T1000 (cell line): ENCODE results near the gene RRH.
"Not testable (repeated sequence)": the region's sequence is repeated elsewhere in the genome, so short reads cannot be mapped to it uniquely, and the experiment has no call there.

ENCODE experiments used
- DNase-seq: peaks from one replicate; lab custom pipeline; 2025; ENCODE audit warnings: mixed read lengths; lab: John Stamatoyannopoulos, UW

The RRH gene

DNA sequence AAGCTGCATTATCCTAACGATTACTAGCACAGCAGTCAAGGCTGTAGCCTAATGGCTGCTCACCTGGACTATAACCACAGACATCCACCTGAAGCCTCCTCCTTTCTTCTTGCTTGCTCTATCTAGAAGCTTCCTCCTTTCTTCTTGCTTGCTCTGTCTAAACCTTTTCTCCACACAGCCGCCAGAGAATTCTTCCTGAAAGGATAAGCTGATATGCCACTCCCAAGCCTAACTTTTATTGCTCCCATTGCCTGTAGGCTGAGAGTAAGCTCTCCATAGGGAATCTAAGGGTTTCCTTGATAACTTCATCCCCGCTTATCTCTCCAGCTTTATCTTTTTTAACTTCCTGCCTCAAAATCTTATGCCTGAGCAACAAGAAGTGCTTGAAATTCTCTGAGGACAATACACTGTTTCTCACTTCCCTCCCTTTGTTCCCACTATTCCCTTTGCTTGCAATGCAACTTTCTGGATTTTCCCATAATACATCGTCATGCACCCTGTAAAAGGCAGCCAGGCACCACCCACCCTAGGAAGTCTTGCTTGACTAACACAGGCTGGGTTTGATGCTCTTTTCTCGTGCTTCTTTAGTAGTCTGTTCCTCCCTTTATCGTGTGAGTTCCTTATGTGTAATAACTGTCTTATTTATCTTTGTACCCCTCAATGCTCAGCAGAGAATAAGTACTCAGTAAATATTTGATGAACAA is 18.8 kb downstream of the RRH start:
- DNase-seq = no peak

DNA sequence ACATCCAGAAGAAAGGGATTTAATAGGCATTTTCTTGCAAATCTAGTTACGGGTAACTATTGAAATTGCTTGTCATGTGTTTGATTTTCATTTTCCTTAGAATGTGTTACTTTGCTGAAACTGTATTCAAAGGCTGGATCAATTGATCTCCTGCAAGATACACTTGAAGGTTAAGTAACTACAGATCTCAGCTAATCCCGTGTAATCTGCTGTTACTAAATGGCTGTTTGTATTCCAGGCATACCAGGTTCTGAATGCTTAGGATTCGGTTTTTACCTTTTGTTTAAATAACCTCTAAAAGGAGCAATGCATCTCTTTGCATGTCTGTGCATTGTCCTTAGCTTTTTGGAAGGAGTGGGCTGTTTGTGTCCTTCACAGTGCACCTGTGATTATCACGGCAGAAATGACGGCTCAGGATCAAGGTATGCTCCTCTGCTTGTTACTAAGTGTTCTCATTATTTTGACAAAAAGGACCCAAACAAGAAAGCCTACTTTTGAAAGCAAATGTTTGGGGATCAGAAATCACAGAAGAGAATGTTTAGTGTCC is 20.2 kb downstream of the RRH start, which contains the start of gene LRIT3:
LRIT3 (plus strand) TSS at position 212 of the 547 bp plus-strand sequence; CDS start at position 307, 95 bp downstream.
- no peak for DNase-seq

DNA sequence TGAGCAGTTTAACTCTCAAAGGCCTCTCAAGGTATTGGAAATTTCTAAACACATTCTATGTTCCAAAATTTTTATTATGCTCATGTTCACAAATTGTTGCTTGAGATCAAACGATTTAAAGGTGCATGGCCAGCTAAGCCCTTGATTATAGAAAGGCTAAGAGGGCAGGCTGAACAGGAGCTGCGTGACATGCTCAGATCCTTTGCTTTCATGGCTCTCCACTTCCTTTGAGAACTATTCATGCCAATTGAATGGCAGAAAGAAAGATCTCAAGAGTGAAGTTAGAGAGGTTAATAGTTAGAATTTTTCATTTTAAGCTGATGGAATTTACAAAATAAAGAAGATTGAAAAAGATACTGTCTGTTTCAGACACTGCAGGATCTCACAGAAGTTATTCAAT is 20.7 kb downstream of the RRH start:
- no peak for DNase-seq

DNA sequence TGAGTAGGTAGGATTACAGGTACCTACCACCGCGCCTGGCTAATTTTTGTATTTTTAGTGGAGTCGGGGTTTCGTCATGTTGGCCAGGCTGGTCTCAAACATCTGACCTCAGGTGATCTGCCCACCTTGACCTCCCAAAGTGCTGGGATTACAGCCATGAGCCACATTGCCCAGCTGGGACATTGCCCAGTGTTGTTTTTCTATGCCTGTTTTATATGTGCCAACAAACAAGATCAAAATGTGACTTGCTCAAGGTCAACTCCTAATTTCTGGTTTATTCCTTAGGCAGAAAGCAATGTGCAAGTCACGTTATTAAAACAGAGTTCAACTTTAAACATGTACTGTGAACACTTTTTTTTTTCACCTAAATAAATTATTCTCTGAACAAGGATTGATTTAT is 22.8 kb downstream of the RRH start:
- DNase-seq = no peak

DNA sequence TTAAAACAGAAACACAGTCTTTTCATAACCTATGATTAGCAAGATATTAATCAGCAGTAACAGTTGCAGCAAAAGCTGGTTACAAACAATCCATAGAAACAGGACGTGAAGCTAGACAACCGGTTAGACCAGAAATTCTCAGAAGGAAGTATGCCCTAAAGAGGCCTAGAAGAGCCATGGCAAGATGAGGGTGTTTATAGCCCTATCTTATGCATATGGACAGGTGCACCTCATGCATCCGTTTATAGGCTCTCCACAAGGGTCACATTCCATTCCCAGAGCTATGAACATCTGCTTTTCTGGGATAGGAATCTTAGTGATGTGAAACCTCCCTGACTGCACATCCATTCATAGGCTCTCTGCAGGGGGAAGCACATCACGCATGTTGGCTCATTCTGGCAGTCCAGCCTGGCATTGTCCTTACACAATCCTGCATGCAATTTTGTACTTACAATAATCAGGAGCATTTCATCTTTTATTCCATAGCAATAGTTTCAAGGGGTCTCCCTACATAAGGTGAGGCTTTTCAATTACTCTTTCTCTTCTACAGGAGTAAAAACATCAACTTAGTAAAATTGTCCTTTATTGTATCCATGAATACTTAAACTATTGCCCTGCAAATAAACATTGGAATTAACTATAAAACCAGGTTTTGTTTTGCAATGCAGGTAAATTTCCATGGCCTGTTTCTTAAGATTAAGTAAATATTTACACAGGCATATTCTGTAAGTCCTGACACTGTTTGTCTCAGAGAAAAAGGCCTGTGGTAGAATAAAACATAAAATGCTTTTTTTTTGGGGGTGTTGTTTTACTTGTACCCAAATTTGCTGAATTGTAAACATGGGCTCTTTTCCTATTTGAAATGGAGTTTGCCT is 31.9 kb downstream of the RRH start:
- not testable (repeated sequence) for DNase-seq

DNA sequence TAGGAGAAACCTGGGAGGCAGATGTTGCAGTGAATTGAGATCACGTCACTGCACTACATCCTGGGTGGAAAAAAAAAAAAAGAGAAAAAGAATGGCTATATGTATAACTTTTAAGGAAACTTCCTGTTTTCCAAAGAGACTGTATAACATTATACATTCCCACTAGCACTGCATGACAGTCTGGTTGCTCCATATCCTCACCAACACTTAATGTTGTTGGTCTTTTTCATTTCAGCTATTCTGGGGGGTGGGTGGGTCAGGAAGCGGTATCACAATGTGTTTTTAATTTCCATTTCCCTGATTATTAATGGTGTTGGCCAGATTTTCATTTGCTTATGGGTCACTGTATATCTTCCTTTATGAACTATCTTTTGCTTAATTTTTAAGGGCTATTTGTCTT is 33.5 kb downstream of the RRH start:
- no peak for DNase-seq

DNA sequence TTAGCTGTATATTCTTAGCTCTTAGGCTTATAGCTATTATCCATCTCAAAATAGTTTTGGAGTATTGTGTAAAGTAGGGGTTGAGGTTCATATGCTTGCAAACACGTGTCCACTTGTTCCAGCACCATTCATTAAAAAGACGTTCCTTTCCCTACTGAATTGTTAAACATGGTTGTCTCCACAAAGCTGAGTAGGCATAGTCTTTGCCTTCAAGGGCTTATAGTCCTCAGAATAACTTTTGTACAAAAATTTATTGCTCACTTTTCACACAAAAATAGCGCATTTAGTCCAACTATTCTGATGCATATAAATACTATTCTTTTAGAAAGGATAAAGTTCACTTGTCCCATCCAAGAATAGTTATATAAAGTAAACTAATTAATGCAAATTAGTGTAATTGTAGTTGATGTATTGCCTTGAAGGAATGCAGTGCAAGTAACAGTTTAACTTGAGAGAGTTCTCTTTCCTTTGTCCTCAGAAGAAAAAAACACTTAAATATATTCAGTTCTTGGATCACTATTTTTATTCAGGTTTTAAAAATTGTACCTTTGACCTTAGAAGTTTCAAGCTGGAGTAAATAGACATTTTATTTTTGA is 34.2 kb downstream of the RRH start:
- no peak for DNase-seq

DNA sequence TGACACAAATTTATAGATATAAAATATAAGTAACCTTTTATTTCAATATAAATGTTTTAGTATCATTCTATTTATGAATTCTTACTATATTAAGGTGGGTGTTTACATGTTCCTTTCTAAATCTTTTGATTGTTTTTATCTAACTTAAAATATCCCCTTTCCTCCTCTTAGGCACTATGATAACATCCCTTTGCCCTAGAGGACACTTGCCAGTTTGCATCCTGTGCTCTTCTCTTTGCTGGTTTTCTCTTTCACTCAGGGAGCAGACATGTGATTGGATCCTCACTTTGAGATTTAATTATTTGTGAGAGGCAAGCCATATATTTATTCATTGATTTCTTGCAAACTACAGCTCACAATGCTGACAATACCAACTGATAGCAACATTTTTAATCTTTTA is 36.4 kb downstream of the RRH start:
- no peak for DNase-seq

DNA sequence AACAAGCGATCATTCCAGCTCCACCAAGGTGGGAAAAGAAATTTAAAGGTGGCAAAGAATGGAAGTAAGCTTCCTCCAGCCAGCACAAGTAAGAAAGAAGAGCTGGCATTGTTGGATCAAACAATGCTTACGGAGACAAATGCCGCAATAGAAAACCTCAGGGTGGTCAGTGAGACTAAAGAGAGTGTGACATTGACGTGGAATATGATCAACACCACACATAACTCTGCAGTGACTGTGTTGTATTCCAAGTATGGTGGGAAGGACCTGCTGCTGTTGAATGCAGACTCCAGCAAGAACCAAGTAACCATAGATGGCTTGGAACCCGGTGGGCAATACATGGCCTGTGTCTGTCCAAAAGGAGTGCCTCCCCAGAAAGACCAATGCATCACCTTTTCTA is 42.3 kb downstream of the RRH start:
- no peak for DNase-seq

DNA sequence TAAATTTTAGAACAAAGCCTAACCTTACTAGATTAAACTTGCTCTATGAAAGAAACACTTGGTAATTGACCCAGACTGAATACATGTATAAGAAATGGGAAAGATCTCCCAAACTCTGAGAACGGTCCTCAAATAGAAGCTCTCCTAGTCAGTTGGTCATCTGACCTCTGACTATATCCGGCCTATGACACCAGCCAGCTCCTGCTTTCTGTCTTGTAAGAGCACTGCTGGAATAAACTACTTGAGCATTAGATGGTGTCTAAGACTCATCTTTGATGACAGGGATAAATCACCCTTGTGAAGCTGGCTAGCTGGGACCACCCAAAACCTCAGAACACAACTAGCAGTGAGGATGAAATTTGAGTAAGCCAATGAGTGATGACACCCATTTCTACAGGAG is 44.3 kb downstream of the RRH start:
- DNase-seq = no peak

DNA sequence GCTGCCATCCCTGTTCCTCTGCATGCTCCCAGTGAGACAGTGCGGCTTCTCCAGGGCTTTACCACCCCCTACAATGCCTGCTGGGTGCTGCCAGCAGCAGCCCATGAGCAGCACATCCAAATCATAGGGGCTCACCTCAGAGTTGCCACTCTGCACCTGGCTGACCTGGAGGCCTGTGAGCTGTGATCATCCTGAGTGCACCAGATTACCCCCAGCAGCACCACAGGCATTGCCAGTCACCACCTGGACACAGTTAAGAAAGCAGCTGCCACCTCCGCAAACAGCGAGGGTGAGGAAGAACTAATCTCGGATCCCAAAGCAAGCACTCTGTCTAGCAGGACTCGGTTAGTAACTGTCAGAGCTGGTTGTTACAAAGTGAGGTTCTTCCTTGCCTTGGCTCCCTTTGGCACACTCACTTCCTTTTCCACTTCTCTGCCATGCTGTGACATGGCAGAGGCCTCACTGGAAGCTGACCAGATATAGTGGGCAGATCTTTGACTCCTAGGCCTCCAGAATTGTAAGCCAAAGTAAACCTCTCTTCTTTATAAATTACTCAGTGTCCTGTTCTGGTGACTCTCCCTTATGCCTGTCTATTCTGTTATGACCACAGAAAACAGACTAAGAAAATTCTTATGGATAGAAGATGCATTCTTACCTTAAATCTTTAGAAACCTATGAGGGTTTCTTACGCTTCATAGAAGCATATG is 45.3 kb downstream of the RRH start:
- no peak for DNase-seq

DNA sequence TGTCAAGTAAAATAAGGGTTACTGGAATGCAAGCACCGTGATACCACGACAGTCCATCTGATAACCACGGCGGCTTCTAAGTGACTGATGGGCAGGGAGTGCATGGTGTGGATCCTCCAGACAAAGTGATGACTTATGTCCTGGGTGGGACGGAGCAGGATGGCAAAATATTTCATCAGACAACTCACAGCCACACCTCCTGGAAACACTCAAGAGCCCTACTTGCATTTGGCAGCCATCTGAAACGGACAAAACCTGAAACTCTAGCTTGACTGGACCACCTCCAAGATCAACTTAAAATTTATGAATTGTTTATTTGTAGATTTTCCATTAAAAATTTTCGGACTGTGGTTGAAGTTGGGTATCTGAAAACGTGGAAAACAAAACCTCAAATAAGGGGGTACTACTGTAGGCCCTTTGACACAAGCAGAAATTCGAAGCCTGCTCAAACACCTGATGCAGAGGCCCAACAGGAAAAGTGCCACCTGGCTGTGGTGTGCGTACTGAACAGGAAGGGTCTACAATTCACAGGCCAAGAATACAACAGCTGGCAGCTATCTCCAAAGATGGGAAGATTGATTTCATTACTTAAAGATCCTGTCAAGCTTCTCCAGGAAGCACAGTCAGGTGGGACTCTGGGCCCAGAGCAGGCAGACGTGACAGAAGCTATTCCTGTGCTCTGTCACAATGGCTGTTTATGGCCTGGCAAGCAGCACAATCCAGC is 46.2 kb downstream of the RRH start:
- no peak for DNase-seq

DNA sequence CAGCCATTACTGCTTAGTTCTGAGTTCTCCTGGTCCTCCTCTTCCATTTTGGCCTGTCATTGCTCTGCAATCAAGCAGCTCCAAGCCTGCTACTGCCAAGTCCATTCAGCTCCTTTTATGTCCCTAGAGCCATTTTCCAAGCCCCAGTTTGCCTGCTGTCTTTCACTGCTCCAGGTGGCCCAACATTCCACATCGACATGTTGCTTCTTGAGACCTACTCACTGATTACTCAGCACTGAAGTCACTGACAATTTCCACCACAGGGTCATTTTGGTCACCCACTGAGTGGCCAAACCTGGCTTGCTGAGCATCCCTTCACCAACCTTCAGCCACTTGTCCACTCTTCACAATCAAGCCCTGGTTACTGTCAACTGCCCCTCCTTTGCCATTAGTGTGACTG is 47.3 kb downstream of the RRH start:
- no peak for DNase-seq

DNA sequence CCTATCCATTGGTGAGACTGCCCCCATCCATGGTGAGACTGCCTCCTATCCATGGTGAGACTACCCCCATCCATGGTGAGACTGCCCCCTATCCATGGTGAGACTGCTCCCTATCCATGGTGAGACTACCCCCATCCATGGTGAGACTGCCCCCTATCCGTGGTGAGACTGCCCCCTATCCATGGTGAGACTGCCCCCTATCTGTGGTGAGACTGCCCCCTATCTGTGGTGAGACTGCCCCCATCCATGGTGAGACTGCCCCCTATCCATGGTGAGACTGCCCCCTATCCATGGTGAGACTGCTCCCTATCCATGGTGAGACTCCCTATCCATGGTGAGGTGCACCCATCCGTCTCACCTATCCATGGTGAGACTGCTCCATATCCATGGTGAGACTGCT is 47.8 kb downstream of the RRH start:
- DNase-seq = not testable (repeated sequence)

DNA sequence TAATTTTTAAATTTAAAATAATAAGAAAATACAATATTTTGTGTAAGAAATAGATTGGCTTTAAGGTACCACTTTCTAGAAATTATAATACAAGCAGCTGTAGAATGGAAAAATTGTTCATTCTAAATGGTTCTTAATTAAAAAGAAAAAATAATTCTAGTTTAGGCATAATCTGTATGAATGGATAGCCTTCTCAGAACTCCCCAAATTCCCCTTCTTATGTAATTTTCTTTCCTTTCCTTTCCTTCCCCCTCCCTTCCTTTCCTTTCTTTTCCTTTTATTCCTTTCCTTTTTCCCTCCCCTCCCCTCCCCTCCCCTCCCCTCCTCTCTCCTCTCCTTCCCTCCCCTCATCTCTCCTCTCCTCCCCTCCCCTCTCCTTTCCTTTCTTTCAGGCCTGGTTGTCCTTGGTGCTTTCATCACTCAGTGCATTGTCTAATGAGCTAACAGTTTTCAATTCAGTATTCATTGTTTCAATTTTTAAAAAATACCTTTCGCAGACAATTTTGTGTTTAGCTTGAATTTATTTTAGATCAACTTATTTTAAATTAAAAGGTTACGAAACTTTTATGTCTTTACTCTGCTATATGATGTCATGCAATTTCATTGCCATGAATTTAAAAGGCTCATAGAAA is 49.0 kb downstream of the RRH start:
- DNase-seq = no peak

DNA sequence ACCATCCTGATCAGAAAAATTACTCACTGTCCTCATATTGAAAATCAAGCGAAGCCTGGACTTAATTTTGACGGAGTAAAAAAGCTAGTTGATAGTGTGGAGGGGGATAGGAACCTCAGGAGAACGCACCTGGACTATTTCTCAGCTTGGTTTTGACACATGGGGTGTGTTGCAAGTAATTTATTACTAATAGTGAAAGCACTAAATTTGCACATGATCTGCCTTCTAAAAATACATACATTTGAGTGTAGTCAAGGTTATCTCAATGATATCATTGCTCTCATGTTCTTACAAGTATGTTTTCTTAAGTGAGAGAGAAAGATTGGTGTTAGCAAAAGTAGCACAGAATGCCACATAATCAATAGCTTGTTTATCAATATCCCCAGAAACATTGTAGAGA is 49.6 kb downstream of the RRH start:
- no peak for DNase-seq

DNA sequence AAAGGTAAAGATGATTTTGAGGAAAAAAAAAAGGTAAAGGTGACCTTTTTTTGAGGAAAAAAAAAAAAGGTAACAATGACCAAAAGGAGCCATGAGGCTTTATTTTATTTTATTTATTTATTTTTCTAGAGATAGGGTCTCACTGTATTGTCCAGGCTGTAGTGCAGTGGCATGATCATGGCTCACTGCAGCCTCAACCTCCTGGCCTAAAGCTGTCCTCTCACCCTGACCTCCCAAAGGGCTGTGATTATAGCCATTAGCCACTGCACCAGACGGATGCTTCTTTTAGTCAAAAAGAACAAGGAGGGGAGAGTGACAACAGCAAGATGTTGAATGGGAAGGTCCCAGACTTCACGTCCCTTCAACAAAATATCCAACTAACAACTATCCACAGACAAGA is 50.6 kb downstream of the RRH start:
- DNase-seq = no peak

DNA sequence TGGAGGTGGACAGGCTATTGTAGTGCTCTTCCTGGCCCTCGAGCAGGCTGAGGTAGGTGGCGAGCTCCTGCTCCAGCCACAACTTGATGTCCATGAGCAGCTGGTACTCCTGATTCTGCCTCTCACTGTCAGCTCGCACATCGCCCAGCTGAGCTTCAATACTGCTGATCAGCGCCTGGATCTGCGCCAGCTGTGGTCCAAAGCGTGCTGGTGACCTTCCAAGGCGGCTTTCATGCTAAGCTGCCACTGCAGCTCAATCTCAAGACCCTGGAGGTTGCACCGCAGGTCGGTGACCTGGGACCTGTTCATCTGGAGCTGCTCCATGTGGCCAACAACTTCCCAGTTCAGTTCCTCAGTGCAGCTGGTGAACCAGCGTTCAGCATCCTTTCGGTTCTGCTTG is 51.3 kb downstream of the RRH start:
- no peak for DNase-seq

DNA sequence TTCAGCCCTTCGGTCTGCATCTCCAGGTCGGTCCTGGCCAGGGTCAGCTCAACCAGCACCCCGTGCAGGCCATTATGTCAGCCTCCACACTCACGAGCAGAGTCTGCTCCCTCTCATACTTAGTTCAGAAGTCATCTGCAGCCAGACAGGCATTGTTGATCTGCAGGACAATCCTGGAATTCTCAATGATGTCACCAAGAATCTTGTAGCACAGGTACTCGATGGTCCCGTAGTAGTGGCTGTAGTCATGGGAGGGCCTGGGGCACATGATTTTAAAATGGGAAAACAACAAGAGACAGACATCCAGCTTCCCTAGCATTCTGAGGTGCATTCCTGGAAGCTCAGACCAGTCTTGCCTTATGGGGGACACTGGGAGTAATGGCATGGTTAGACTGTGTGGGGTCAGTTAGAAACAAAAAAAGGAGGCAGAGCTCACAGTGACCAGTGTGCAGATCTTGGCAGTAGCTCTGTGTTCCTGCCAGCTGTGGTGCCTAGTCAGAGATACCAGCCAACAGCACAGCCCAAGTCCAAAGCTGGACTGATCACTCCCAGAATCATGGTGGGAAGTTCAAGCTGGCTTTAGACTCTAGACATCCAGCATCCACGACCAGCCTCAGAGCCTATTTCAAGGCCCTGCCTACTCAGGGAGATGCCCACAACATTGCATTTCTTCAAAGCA is 52.0 kb downstream of the RRH start:
- no peak for DNase-seq

DNA sequence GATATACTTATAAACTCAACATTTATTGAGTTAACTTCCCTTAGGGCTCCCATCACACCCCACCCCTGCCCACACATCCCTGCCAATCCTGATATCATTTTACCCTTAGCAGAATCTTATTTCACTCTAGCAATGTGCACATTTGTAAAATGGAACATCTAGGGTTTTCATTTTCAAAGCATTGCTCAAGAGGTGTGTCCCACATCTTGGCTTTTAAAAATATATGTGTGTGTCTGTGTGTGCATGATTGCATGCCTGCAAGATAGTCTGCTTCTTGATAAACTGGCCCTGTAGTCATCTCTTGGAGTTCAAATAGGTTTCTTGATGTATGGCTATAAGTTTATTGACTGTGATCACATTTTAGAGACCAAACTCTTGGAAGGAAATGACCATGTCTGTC is 58.5 kb downstream of the RRH start:
- DNase-seq = no peak
